Kidney (tissue), 14 donors: Measurements from ENCODE around the gene TET3. TPM values are rescaled to one million over a fixed set of nuclear protein-coding genes. Genes with fewer than 3 reads are reported as not detected.

ENCODE experiments used
- DNase-seq, 5 donors: peaks; one replicate each; pipeline ENCODE4 v3.0.0-alpha.2; 2013 to 2020
- FAIRE-seq: peaks from 2 replicates; lab custom pipeline; 2012; peaks lifted over from hg19 to GRCh38; lab: Jason Lieb, UNC
- H3K27ac ChIP-seq, 2 donors: one replicate each; pipeline ENCODE4 v1.7.0; 2013; ENCODE audit warnings: low read depth in 2 of 2, low read length in 2 of 2, inconsistent platforms in 1 of 2
- H3K27me3 ChIP-seq: one replicate; pipeline ENCODE4 v1.7.1; 2013; ENCODE audit warnings: low read length, inconsistent platforms; ENCODE audit not compliant: control insufficient read depth, insufficient read depth
- H3K36me3 ChIP-seq, 3 donors: one replicate each; pipeline versions ENCODE4 v1.7.0 to v1.7.1; 2013; ENCODE audit warnings: low read length in 3 of 3, control low read depth in 1 of 3, inconsistent platforms in 1 of 3; ENCODE audit not compliant: insufficient read depth in 3 of 3, control insufficient read depth in 2 of 3
- H3K4me1 ChIP-seq, 3 donors: one replicate each; pipeline versions ENCODE4 v1.7.0 to v1.7.1; 2013; ENCODE audit warnings: low read length in 3 of 3, inconsistent platforms in 1 of 3, low read depth in 1 of 3; ENCODE audit not compliant: control insufficient read depth in 2 of 3, insufficient read depth in 2 of 3
- H3K4me3 ChIP-seq, 3 donors: one replicate each; pipeline versions ENCODE4 v1.7.0 to v1.8.1; 2013; ENCODE audit warnings: low read length in 3 of 3, control low read depth in 1 of 3, inconsistent platforms in 1 of 3
- H3K9ac ChIP-seq, 3 donors: one replicate each; pipeline versions ENCODE4 v1.7.0 to v1.7.1; 2013; ENCODE audit warnings: low read length in 3 of 3, control low read depth in 1 of 3, inconsistent platforms in 1 of 3
- H3K9me3 ChIP-seq, 3 donors: one replicate each; pipeline versions ENCODE4 v1.7.0 to v1.7.1; 2013; ENCODE audit warnings: low read length in 3 of 3, control low read depth in 1 of 3, inconsistent platforms in 1 of 3; ENCODE audit not compliant: control insufficient read depth in 2 of 3, insufficient read depth in 1 of 3
- CTCF ChIP-seq: IDR thresholded peaks from 3 replicates; pipeline ENCODE4 v1.5.1; 2012; ENCODE audit warnings: mild to moderate bottlenecking, moderate library complexity, borderline replicate concordance; ENCODE audit not compliant: insufficient read depth; ENCODE audit errors: extremely low read depth
- intact Hi-C: fragments of 100-400 bp; cut with DNase I; formaldehyde crosslinking; loops from one replicate; pipeline ENCODE4 v1.11.1; 2022
- polyA plus RNA-seq: library from polyadenylated mRNA; stranded (reverse); fragments of 350-450 nt; fragmentation: Illumina TruSeq; extraction: RNeasy Lipid Tissue Mini Kit (QIAGEN cat#74804); gene quantifications from one replicate; pipeline ENCODE4 v1.2.3, GENCODE V29; 2014; ENCODE audit warnings: low read depth, low replicate concordance; ENCODE audit not compliant: insufficient read depth
- total RNA-seq: library from RNA; stranded (reverse); fragmentation: NEBNext Ultra II Directional; extraction: Animal tissue kit (Norgen Biotek cat#: 25700); gene quantifications from one replicate; pipeline ENCODE4 v1.2.1, GENCODE V29; 2021
- donor health status: control.
- donor health status: control.
- donor health status: control.
- donor health status: control.
- donor health status: control.
- donor health status: DM: yes; HTN: yes; CAD: no.
- donor health status: Normal renal cell carcinoma (clear cell type).

Gene TET3
- total and polyA plus RNA-seq, 2 donors from 2014 or later = 0.52 to 13.1 TPM

DNA sequence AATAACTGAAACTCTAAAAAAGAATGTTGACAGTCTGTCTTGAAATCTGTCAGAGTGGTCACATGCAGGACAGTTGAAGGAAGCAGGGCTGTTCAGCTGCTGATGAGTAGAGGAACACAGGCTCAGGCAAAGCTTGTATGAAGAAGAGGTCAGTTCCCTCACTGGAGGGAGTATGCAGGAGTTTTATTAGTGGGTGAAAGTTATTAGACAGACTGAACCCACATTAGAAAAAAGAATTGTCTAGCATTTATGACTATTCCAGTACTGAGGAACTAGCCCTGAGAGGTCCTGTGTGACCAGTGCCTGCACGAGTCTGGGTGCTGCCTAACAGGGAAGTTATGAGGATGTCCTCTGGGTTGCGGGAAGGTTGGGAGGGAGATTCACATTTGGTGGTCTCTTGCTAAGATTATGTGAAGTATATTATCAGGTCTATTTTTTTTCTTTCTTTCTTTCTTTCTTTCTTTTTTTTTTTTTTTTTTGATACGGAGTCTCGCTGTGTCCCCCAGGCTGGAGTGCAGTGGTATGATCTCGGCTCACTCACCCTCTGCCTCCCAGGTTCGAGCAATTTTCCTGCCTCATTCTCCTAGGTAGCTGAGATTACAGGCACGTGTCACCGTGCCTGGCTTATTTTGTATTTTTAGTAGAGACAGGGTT lies 9.6 kb downstream of the TET3 start:
- DNase-seq (no peak), FAIRE-seq (no peak)
- Histone ChIP-seq H3K36me3 (peaks cover 0 to 4% (median 0%) of the 10 kb centered on the region in 3 donors), H3K9me3 (no peaks in the 10 kb centered on the region), H3K4me3 (no peak overlapping the region), H3K27ac (no peak overlapping the region), H3K4me1 (no peaks in the 10 kb centered on the region), H3K27me3 (no peaks in the 10 kb centered on the region), H3K9ac (no peak overlapping the region)
- intact Hi-C loops = no loop called here
- no peak for TF ChIP-seq CTCF

GRCh38 chr2:73995810-73996209 lies 11.1 kb downstream of the TET3 start:
- Histone ChIP-seq H3K36me3 (no peaks in the 10 kb centered on the region), H3K9ac (no peak overlapping the region), H3K4me3 (no peak overlapping the region), H3K27me3 (no peaks in the 10 kb centered on the region), H3K27ac (no peak overlapping the region), H3K9me3 (no peaks in the 10 kb centered on the region), H3K4me1 (peaks cover 3 to 12% (median 4%) of the 10 kb centered on the region in 3 donors)
- TF ChIP-seq CTCF = no peak
- no peak for FAIRE-seq
- no peak for DNase-seq
- intact Hi-C loops = no loop called here

GRCh38 chr2:73997813-73998212 lies 13.1 kb downstream of the TET3 start:
- no peak for DNase-seq
- H3K9ac ChIP-seq = no peak overlapping the region
- no peaks in the 10 kb centered on the region for H3K27me3 ChIP-seq
- H3K4me3 ChIP-seq = no peak overlapping the region
- H3K36me3 ChIP-seq = no peaks in the 10 kb centered on the region
- no peak overlapping the region for H3K27ac ChIP-seq
- peaks cover 3 to 15% (median 4%) of the 10 kb centered on the region in 3 donors for H3K4me1 ChIP-seq
- FAIRE-seq = no peak
- intact Hi-C loops = no loop called here
- no peak for TF ChIP-seq CTCF
- no peaks in the 10 kb centered on the region for H3K9me3 ChIP-seq
